Activated CD8-positive, alpha-beta memory T cell treated with anti-CD3 and anti-CD28 coated beads for 24 hours (primary cell): ENCODE results near the gene KLF16.

Experiments
- DNase-seq: peaks from one replicate; pipeline ENCODE4 v3.0.0-alpha.2; 2020

KLF16 gene

GRCh38 chr19:1866693-1867348 lies 3.4 kb upstream of the KLF16 start:
- no peak for DNase-seq

GRCh38 chr19:1865172-1866010 lies 2.0 kb upstream of the KLF16 start:
- DNase-seq = no peak

DNA sequence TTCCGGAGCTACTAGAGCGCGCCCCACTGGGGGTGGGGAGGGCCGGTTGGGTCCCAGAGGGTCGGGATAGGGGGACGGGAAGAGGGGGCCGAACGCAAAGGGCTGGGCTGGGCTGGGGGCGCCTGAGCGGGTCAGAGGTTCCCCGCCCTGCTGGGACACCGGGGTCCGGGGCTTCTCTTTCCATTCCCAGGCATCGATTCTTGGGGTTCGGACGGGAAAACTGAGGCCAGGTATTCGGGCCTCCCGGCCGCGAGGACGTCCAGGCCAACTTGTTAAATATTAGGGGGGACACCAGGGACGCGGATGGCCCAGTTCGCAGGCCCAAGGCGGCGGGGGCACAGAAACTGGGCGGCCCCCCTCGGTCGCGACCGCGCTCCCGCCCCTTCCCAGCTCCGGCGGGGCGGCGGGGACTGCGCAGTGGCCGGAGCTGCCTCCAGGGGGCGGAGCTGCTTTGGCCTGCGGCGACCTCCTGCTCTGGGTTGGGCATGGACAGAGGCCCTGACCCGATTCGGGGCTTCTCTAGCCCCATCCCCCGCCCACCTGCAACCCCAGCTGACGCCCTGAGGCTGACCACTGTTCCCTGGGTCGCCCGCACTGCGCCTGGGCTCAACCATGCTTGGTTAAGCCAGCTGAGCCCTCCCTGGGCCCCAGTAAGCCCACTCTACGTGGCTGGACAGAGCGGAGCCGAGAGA lies 1.2 kb upstream of the KLF16 start:
- peak; percentile 88 for DNase-seq

- peak; percentile 97 for DNase-seq
Measured at GRCh38 chr19:1863638-1864479, 480 bp upstream of the KLF16 start.

DNA sequence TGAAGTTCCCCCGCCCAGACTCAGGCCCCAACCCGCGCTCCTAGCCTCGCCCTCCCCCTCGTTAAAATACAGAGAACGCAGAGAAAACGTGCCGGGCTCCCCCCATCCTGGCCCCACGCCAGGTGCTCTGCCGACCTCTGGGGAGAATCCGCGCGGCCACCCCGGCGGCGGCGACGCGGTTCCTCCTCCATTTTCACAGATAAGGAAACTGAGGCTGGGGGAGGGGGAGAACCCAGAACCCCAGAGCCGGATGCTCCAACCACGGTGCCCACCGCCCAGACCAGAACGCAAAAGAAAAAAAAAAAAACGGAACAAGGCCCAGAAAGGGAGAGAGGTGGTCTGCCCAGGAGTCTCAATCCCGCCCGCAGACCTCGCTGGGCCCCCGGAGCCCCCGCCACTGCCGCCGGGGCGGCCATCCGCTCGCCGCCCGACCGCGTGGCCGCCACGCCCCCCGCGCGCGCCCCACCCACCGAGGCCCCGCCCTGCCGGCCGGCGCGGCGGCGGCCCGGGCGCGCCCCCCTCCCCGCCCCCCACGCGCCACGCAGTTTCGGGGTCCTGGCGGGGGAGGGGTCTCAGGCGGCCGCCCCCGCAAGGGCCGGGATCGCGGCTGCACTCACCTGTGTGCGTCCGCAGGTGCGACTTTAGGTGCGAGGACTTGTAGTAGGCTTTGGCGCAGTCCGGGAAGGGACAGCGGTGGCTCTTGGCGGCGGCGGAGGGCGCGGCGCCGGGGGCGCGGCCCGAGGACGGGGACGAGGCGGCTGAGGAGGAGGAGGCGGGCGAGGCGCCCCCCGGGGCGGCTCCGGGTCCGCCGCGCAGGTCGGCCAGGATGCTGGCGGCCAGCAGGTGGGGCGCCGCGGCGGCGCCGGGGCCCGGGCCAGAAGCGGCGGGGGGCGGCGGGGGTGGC lies 703 bp downstream of the KLF16 start:
- DNase-seq = peak; percentile 82

DNA sequence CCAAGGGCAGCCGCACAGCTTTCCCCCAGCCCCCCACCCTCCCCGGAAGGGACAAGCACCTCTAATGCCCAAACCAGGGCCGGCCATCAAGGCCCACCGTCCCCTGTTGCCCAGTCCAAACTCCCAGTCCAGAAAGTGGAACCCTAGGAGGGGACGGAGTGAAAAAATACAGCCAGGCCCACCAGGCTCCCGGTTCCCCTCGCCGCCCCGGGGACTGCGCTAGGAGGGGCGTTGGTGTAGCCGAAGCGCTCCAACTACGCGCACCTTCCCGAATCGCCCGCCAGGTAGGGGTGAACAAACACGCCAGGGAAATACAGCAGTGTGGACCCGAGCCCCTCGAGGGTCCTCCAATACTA lies 1.3 kb downstream of the KLF16 start:
- no peak for DNase-seq

GRCh38 chr19:1861599-1862031 lies 1.8 kb downstream of the KLF16 start:
- no peak for DNase-seq

- DNase-seq = no peak
Measured at GRCh38 chr19:1860821-1861598, 2.4 kb downstream of the KLF16 start.

DNA sequence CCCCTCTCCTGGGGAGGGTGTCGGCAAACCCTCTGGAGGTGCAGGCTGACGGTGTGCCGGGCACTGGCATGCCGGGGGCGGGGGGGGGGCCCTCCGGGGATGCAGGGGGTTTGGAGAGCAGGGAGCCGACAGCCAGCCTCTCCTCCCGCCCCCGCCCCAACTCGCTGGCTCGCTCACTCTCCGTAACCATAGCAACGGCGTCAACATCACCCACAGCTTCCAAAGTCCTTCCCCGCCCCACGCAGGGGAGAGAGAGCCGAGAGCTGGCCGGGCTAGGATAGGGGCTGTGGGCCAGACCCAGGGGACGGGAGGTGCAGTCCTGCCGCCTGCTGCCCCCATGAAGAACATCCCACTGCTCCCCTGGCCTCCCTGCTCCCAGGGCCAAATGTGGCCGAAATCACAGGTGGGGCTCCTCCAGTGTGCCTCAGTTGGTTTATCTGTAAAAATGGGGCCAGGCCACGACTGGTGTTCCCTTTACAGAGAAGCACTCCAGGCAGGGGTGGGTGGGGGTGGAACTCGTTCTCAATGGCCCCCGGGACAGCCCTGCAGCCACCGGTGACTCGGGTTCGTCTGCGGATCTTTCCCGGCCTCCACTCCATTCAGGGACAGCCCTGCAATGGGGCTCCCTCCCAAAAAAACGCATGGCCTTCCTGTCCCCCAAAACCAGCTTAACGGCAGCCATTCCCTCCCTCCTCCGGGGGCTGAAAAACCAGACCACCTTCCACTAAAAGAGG lies 3.2 kb downstream of the KLF16 start:
- DNase-seq = no peak

- no peak for DNase-seq
Measured at GRCh38 chr19:1859331-1859781, 4.0 kb downstream of the KLF16 start.

DNA sequence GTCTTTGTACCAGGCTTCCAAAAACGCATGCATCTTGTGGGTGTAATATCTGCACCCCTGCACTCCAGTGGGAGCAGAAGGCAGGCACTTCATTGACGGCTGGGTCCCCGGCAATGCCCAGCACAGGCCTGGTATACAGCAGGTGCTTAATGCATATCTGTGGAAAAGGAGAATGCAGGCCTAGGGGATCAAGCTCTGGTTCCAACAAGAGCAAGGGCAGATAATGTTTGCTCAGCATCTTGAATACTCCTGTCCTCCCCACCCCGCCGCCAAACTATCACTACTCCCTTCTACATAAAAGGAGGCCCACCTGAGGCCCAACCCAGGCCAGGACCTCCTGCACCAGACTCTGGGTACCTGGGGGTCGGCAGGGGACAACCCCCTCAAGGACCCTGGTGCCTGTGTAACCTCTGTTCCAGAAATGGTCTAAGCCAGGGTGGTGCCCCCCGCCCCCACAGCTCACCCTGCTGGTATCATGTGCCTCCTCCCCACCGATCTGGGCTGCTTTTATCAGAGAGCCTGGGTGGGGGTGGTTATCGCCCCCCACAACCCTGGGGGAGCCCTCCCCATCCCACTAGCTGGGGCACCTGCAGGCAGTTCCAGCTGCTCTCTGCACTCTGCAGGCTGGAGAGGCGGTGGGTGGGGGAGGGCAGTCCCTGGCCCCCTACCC lies 4.8 kb downstream of the KLF16 start:
- DNase-seq = no peak

GRCh38 chr19:1857648-1858326 lies 5.6 kb downstream of the KLF16 start:
- no peak for DNase-seq

GRCh38 chr19:1856698-1857603 lies 6.4 kb downstream of the KLF16 start:
- DNase-seq = peak; percentile 80

DNA sequence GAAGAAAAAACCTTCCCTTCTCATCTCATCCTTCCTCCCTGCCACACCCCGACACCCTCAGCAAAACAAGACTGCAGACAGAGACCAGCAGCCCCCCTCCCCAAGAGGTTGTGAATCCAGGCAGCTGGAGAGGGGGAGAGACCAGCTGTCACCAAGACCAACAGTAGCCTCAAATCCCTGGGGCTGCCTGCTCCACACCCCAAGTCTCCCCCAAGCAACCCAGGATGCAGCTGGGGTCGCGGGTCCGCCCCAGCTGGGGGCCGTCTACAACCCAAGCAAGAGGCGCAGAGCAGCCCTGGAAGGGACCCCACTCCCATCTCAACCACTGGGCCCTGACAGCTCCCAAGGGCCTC lies 7.1 kb downstream of the KLF16 start:
- DNase-seq = no peak

GRCh38 chr19:1855828-1856255 lies 7.5 kb downstream of the KLF16 start:
- peak; percentile 73 for DNase-seq

DNA sequence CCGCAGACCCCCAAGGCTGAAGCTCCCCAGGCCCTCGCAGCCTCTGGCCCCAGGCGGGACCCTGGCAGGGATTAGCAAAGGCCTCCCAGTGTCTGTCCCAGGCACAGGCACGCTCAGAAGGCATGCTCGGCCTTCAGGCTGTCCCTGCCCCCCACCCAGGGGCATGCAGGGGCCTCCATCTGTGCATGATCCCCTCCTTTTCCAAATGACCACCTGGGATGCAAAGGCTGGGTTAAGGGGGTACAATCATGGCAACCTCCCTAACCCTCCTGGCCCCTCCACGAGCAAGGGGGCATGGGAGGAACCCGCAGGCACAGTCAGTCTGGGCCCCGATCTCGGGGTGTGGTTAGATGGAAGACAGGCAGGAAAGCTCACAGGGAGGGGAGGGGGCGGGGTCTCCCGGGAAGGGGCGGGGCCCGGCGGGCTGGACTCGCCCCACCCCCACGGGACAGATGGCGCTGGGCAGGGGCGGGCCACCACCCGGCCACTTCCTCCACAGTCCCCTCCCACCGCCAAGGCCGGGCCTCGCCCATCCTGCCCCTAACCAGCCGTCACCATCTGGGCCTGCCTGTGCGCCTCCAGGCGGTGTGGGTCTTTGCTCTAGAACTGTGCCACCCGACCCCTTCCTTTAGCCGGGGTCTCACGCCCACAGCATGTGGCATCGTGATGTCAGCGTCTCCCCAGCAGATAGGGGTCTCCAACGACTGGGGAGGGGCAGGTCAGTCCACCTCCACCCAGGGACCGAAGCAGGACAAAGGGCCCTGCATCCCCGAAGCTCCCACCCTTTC lies 8.1 kb downstream of the KLF16 start:
- DNase-seq = peak; percentile 87

GRCh38 chr19:1854542-1855039 lies 8.8 kb downstream of the KLF16 start:
- DNase-seq = no peak
